Osteocyte (in vitro differentiated cells): Measurements from ENCODE around the gene TFDP3. TPM values are rescaled to one million over a fixed set of nuclear protein-coding genes. Genes with fewer than 3 reads are reported as not detected.

Experiments
- DNase-seq: peaks from one replicate; pipeline ENCODE4 v3.0.0; 2021; ENCODE audit warnings: mixed read lengths; ENCODE audit not compliant: unreplicated experiment; ENCODE audit errors: extremely low spot score
- H3K27ac Mint-ChIP-seq: one replicate; pipeline ENCODE4 v1.8.0; 2021; ENCODE audit warnings: mild to moderate bottlenecking, mixed read lengths; ENCODE audit not compliant: unreplicated experiment
- H3K27me3 Mint-ChIP-seq: one replicate; pipeline ENCODE4 v1.8.0; 2021; ENCODE audit warnings: mixed read lengths; ENCODE audit not compliant: unreplicated experiment
- H3K36me3 Mint-ChIP-seq: one replicate; pipeline ENCODE4 v1.8.0; 2021; ENCODE audit warnings: mixed read lengths; ENCODE audit not compliant: unreplicated experiment
- H3K4me1 Mint-ChIP-seq: one replicate; pipeline ENCODE4 v1.8.0; 2021; ENCODE audit warnings: mixed read lengths; ENCODE audit not compliant: unreplicated experiment
- H3K4me3 Mint-ChIP-seq: one replicate; pipeline ENCODE4 v1.8.0; 2021; ENCODE audit warnings: mild to moderate bottlenecking, moderate library complexity, mixed read lengths; ENCODE audit not compliant: unreplicated experiment
- H3K9me3 Mint-ChIP-seq: one replicate; pipeline ENCODE4 v1.8.0; 2021; ENCODE audit warnings: mixed read lengths; ENCODE audit not compliant: unreplicated experiment
- CTCF ChIP-seq: fragments of 200-600 bp; sonication (generic); IDR thresholded peaks from 2 replicates; pipeline ENCODE4 v1.5.0; 2021; ENCODE audit warnings: antibody characterized with exemption, mild to moderate bottlenecking, moderate library complexity
- total RNA-seq: library from RNA; stranded (reverse); gene quantifications from 2 replicates; pipeline ENCODE4 v1.2.1, GENCODE V29; 2021

Gene TFDP3
- total RNA-seq, 1 donor from 2014 or later, result not detected

GRCh38 chrX:133189195-133189594, 29.0 kb downstream of the TFDP3 start:
- H3K4me1 Mint-ChIP-seq, result no peaks in the 10 kb centered on the region
- H3K27ac Mint-ChIP-seq, result no peak overlapping the region
- TF ChIP-seq CTCF, result no peak
- no peaks in the 10 kb centered on the region for H3K36me3 Mint-ChIP-seq
- no peak overlapping the region for H3K4me3 Mint-ChIP-seq
- DNase-seq, result no peak
- H3K9me3 Mint-ChIP-seq, result no peaks in the 10 kb centered on the region
- no peaks in the 10 kb centered on the region for H3K27me3 Mint-ChIP-seq

GRCh38 chrX:133188631-133189030, 29.5 kb downstream of the TFDP3 start:
- no peak for TF ChIP-seq CTCF
- Mint-ChIP-seq H3K36me3 (no peaks in the 10 kb centered on the region), H3K27me3 (no peaks in the 10 kb centered on the region), H3K9me3 (no peaks in the 10 kb centered on the region), H3K4me3 (no peak overlapping the region), H3K27ac (no peak overlapping the region), H3K4me1 (no peaks in the 10 kb centered on the region)
- DNase-seq, result no peak

GRCh38 chrX:133185938-133186337, 32.2 kb downstream of the TFDP3 start:
- H3K4me1 Mint-ChIP-seq, result no peaks in the 10 kb centered on the region
- DNase-seq, result no peak
- H3K36me3 Mint-ChIP-seq, result no peaks in the 10 kb centered on the region
- no peak overlapping the region for H3K4me3 Mint-ChIP-seq
- no peaks in the 10 kb centered on the region for H3K9me3 Mint-ChIP-seq
- no peak for TF ChIP-seq CTCF
- no peaks in the 10 kb centered on the region for H3K27me3 Mint-ChIP-seq
- no peak overlapping the region for H3K27ac Mint-ChIP-seq

- Mint-ChIP-seq H3K36me3 (no peaks in the 10 kb centered on the region), H3K27me3 (no peaks in the 10 kb centered on the region), H3K4me3 (no peak overlapping the region), H3K4me1 (no peaks in the 10 kb centered on the region), H3K9me3 (no peaks in the 10 kb centered on the region), H3K27ac (no peak overlapping the region)
- no peak for TF ChIP-seq CTCF
- no peak for DNase-seq
These were observed 33.0 kb downstream of the TFDP3 start for GRCh38 chrX:133185119-133185518.

GRCh38 chrX:133183806-133184205, 34.3 kb downstream of the TFDP3 start:
- H3K27me3 Mint-ChIP-seq, result no peaks in the 10 kb centered on the region
- DNase-seq, result no peak
- H3K4me3 Mint-ChIP-seq, result no peak overlapping the region
- no peak overlapping the region for H3K27ac Mint-ChIP-seq
- no peaks in the 10 kb centered on the region for H3K4me1 Mint-ChIP-seq
- no peak for TF ChIP-seq CTCF
- H3K9me3 Mint-ChIP-seq, result no peaks in the 10 kb centered on the region
- H3K36me3 Mint-ChIP-seq, result no peaks in the 10 kb centered on the region
